SU-DHL-6 (cell line): Measurements from ENCODE around the gene BBS2.

ENCODE experiments used
- CTCF ChIP-seq: fragments of 200-600 bp; sonication (generic); IDR thresholded peaks from one replicate; pipeline ENCODE4 v1.5.1; 2017; ENCODE audit warnings: antibody characterized with exemption, mild to moderate bottlenecking, low read length, moderate library complexity; ENCODE audit not compliant: insufficient read depth, poor library complexity, severe bottlenecking
- EZH2phosphoT487 ChIP-seq: fragments of 200-600 bp; sonication (generic), shearing (Covaris generic); conservative IDR thresholded peaks from 2 replicates; pipeline ENCODE4 v1.6.1; 2018; ENCODE audit warnings: mild to moderate bottlenecking, antibody characterized with exemption, low read length, moderate library complexity, mixed read lengths

- TF ChIP-seq CTCF, result no peak
- no peak for TF ChIP-seq EZH2phosphoT487
Observed at GRCh38 chr16:56513091-56513490, 6.7 kb downstream of the BBS2 start.
